ENCODE measurements around the gene HIVEP3. TPM values are rescaled to one million over a fixed set of nuclear protein-coding genes. Genes with fewer than 3 reads are reported as not detected.
"Not testable (repeated sequence)": the region's sequence is repeated elsewhere in the genome, so short reads cannot be mapped to it uniquely, and the experiment has no call there.

Gene HIVEP3
- total RNA-seq, 1 donor from 2014 or later: 6.5 TPM

GRCh38 chr1:41695118-41695745 lies 223.5 kb downstream of the HIVEP3 start:
- DNase-seq: peak; percentile 87
- intact Hi-C loops (cut with micrococcal nuclease): no loop called here
- ATAC-seq: peak; percentile 94

GRCh38 chr1:41691966-41692365 lies 226.8 kb downstream of the HIVEP3 start:
- DNase-seq; ATAC-seq; intact Hi-C loops (cut with micrococcal nuclease): not testable (repeated sequence)

- intact Hi-C loops (cut with micrococcal nuclease): no loop called here
- DNase-seq (no peak), ATAC-seq (no peak)
Observed at GRCh38 chr1:41691424-41691823, 227.3 kb downstream of the HIVEP3 start.

GRCh38 chr1:41690331-41690730 lies 228.4 kb downstream of the HIVEP3 start:
- DNase-seq: no peak
- intact Hi-C loops (cut with micrococcal nuclease): no loop called here
- no peak for ATAC-seq

- intact Hi-C loops (cut with micrococcal nuclease): no loop called here
Observed at GRCh38 chr1:41689558-41689981, 229.2 kb downstream of the HIVEP3 start.

GRCh38 chr1:41689139-41689538 lies 229.6 kb downstream of the HIVEP3 start:
- intact Hi-C loops (cut with micrococcal nuclease): no loop called here
- no peak for DNase-seq
- ATAC-seq: no peak

More at GRCh38 chr1:41689558-41689981, 229.2 kb downstream of the HIVEP3 start:
- peak; percentile 66 for ATAC-seq
- peak; percentile 44 for DNase-seq

- DNase-seq: no peak
- ATAC-seq: no peak
- intact Hi-C loops (cut with micrococcal nuclease): no loop called here
Observed at GRCh38 chr1:41687007-41687406, 231.7 kb downstream of the HIVEP3 start.

GRCh38 chr1:41683681-41684500 lies 234.8 kb downstream of the HIVEP3 start:
- ATAC-seq (peak; percentile 12), DNase-seq (no peak)
- intact Hi-C loops (cut with micrococcal nuclease): no loop called here

GRCh38 chr1:41682845-41683625 lies 235.7 kb downstream of the HIVEP3 start:
- ATAC-seq (no peak), DNase-seq (no peak)
- intact Hi-C loops (cut with micrococcal nuclease): no loop called here

GRCh38 chr1:41682149-41682548 lies 236.6 kb downstream of the HIVEP3 start:
- ATAC-seq: no peak
- intact Hi-C loops (cut with micrococcal nuclease): no loop called here
- DNase-seq: no peak

- intact Hi-C loops (cut with micrococcal nuclease): no loop called here
- peak; percentile 54 for DNase-seq
Observed at GRCh38 chr1:41681331-41682098, 237.2 kb downstream of the HIVEP3 start.

GRCh38 chr1:41679994-41680393 lies 238.7 kb downstream of the HIVEP3 start:
- DNase-seq: no peak
- intact Hi-C loops (cut with micrococcal nuclease): no loop called here
- no peak for ATAC-seq

More at GRCh38 chr1:41681331-41682098, 237.2 kb downstream of the HIVEP3 start:
- ATAC-seq: peak; percentile 64

GRCh38 chr1:41679531-41679930 lies 239.2 kb downstream of the HIVEP3 start:
- ATAC-seq (no peak), DNase-seq (no peak)
- intact Hi-C loops (cut with micrococcal nuclease): no loop called here

GRCh38 chr1:41678111-41678878 lies 240.4 kb downstream of the HIVEP3 start:
- intact Hi-C loops (cut with micrococcal nuclease): no loop called here
- DNase-seq (peak; percentile 82), ATAC-seq (peak; percentile 77)

GRCh38 chr1:41677620-41678019 lies 241.1 kb downstream of the HIVEP3 start:
- peak; percentile 40 for ATAC-seq
- DNase-seq: no peak
- intact Hi-C loops (cut with micrococcal nuclease): no loop called here

- intact Hi-C loops (cut with micrococcal nuclease): no loop called here
Observed at GRCh38 chr1:41675401-41675800, 243.3 kb downstream of the HIVEP3 start.

GRCh38 chr1:41674522-41674921 lies 244.2 kb downstream of the HIVEP3 start:
- no peak for DNase-seq
- ATAC-seq: no peak
- intact Hi-C loops (cut with micrococcal nuclease): no loop called here

More at GRCh38 chr1:41675401-41675800, 243.3 kb downstream of the HIVEP3 start:
- ATAC-seq (no peak), DNase-seq (no peak)

- intact Hi-C loops (cut with micrococcal nuclease): no loop called here
- no peak for DNase-seq
- no peak for ATAC-seq
Observed at GRCh38 chr1:41673806-41674205, 244.9 kb downstream of the HIVEP3 start.
